ENCODE data around the gene ANKRD18B. TPM values are rescaled to one million over a fixed set of nuclear protein-coding genes. Genes with fewer than 3 reads are reported as not detected.

ANKRD18B gene
- total RNA-seq, result 0.49 and 0.63 TPM in 2 replicates

DNA sequence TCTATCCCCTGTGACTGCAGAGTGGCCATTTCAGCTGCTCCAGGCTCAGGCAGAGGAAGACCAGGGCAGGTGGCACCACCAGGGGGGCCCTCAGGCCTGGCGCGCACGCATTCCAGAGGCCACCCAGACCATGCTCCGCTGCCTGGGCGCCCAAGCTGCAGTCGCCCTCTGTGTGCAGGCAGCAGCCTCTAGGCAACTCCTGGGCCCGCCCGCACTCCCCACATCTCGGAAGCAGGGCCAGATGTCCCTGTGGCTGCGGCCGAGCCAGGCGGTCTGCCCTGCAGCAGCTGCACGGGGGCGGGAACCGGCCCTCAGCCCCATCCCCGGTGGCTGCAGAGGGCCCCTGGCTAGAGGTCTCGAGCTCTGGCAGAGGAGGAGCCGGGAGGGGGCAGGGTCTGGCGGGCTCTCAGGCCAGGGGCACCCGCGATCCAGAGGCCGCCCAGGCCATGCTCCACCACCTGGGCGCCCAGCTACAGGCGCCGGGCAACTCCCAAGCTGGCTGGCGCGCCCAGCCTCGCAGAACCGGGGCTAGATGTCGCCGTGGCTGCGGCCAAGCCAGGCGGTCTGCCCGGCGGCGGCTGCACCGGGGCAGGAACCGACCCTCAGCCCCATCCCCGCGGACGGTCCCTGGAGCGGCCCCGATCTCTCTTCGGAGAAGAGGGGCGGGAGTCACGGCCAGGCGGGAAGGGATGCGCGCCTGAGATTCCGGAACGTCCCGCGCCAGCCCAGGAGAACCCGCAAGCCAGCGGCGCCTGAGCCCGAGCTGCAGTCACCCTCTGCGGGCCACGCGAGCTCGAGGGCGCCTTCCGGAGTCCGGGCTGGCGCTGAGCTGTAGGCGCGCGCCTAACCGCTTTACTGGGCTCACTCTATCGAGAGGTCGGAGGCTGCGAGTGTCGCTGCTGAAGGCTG is at the start of gene ANKRD18B:
Gene ANKRD18B (plus strand): TSS at position 855 of the 909 bp plus-strand sequence. CDS start 239 bp downstream, outside the sequence.

Other genes with a start within 250 kb of the ANKRD18B start
- gene NFX1, start 233.7 kb upstream of the ANKRD18B start, total RNA-seq, result 8.1 and 22.8 TPM in 2 replicates
- gene AQP7, start 121.7 kb upstream of the ANKRD18B start, total RNA-seq, result 0.16 TPM in 1 of 2 replicates, not detected in the other
- gene AQP3, start 76.7 kb upstream of the ANKRD18B start, total RNA-seq, result 0.57 and 1.3 TPM in 2 replicates
- gene NOL6, start 50.3 kb upstream of the ANKRD18B start, total RNA-seq, result 9.4 and 30.8 TPM in 2 replicates

All from bladder microvascular endothelial cell (primary cell).